CD4-positive, alpha-beta memory T cell (primary cell): Measurements from ENCODE around the gene PBRM1. TPM values are rescaled to one million over a fixed set of nuclear protein-coding genes. Genes with fewer than 3 reads are reported as not detected.
A peak's percentile ranks its signal among the peaks of the same experiment; 100 is the strongest.

Experiments used
- CTCF ChIA-PET: fragments of 350-600 bp; sonication (Branson Sonifier 250); formaldehyde crosslinking; loops from one replicate; lab custom pipeline; 2021; ENCODE audit warnings: inconsistent platforms; ENCODE audit not compliant: partially characterized antibody; lab: Charles Lee
- POLR2A ChIA-PET: fragments of 350-600 bp; sonication (Branson Sonifier 250); formaldehyde crosslinking; loops from one replicate; lab custom pipeline; 2021; ENCODE audit not compliant: partially characterized antibody; lab: Charles Lee
- DNase-seq, 5 donors: peaks; one replicate each; pipeline versions ENCODE4 v3.0.0 to v3.0.0-alpha.2; 2020 to 2022; ENCODE audit warnings: mixed read lengths in 1 of 5
- H3K27ac ChIP-seq: one replicate; pipeline ENCODE4 v1.7.0; 2013; ENCODE audit warnings: low read depth, low read length
- H3K27me3 ChIP-seq: 2 replicates; pipeline ENCODE4 v1.7.0; 2013; ENCODE audit warnings: mild to moderate bottlenecking, low read length, moderate library complexity; ENCODE audit not compliant: insufficient read depth
- H3K36me3 ChIP-seq: 2 replicates; pipeline ENCODE4 v1.7.0; 2013; ENCODE audit warnings: mild to moderate bottlenecking, low read length, moderate library complexity; ENCODE audit not compliant: insufficient read depth
- H3K4me1 ChIP-seq: 2 replicates; pipeline ENCODE4 v1.7.0; 2013; ENCODE audit warnings: mild to moderate bottlenecking, low read length, moderate library complexity; ENCODE audit not compliant: insufficient read depth
- H3K4me3 ChIP-seq, 2 donors: one replicate each; pipeline ENCODE4 v1.7.0; 2013; ENCODE audit warnings: low read length in 2 of 2, mild to moderate bottlenecking in 1 of 2
- H3K9me3 ChIP-seq, 2 donors: one replicate each; pipeline ENCODE4 v1.7.0; 2013; ENCODE audit warnings: low read length in 2 of 2, control low read depth in 1 of 2; ENCODE audit not compliant: control insufficient read depth in 1 of 2
- H3K27ac Mint-ChIP-seq, 7 donors: one replicate each; pipeline ENCODE4 v1.8.0; 2020 to 2021; ENCODE audit warnings: mixed read lengths in 7 of 7, mild to moderate bottlenecking in 6 of 7, inconsistent platforms in 3 of 7, moderate library complexity in 3 of 7
- H3K27me3 Mint-ChIP-seq, 2 donors: one replicate each; pipeline ENCODE4 v1.8.0; 2020 to 2021; ENCODE audit warnings: mixed read lengths in 2 of 2
- H3K36me3 Mint-ChIP-seq, 2 donors: one replicate each; pipeline ENCODE4 v1.8.0; 2020 to 2021; ENCODE audit warnings: mixed read lengths in 2 of 2, inconsistent platforms in 1 of 2, mild to moderate bottlenecking in 1 of 2
- H3K4me1 Mint-ChIP-seq, 4 donors: one replicate each; pipeline ENCODE4 v1.8.0; 2020 to 2021; ENCODE audit warnings: mixed read lengths in 4 of 4, mild to moderate bottlenecking in 1 of 4
- H3K4me3 Mint-ChIP-seq, 8 donors: one replicate each; pipeline ENCODE4 v1.8.0; 2020 to 2021; ENCODE audit warnings: mixed read lengths in 8 of 8, mild to moderate bottlenecking in 7 of 8, moderate library complexity in 6 of 8, inconsistent platforms in 3 of 8
- H3K9me3 Mint-ChIP-seq, 8 donors: one replicate each; pipeline ENCODE4 v1.8.0; 2020 to 2021; ENCODE audit warnings: mixed read lengths in 8 of 8, mild to moderate bottlenecking in 5 of 8, inconsistent platforms in 3 of 8, moderate library complexity in 1 of 8
- intact Hi-C: fragments of 100-400 bp; cut with micrococcal nuclease; formaldehyde crosslinking; loops from one replicate; pipeline ENCODE4 v1.15.1; 2023
- polyA plus RNA-seq, 2 donors: library from polyadenylated mRNA; unstranded; fragments of 300-500 nt; fragmentation: Illumina TruSeq; gene quantifications; one replicate each; pipeline ENCODE4 v1.2.3, GENCODE V29; 2021
- total RNA-seq, 2 experiments: library from RNA; stranded (reverse); gene quantifications; one replicate each; pipeline ENCODE4 v1.2.3, GENCODE V29; 2021

PBRM1 gene
- total and polyA plus RNA-seq, 4 experiments from 2014 or later, result 67.9 to 91.6 (median 76.3) TPM

GRCh38 chr3:52593103-52593502 lies 92.6 kb downstream of the PBRM1 start:
- H3K4me1 Mint-ChIP-seq, result peaks cover 0 to 2% (median 0%) of the 10 kb centered on the region in 4 donors
- peaks cover 35 to 44% of the 10 kb centered on the region in 2 donors for H3K36me3 Mint-ChIP-seq
- H3K9me3 ChIP-seq, result no peaks in the 10 kb centered on the region
- H3K27ac ChIP-seq, result no peak overlapping the region
- no peaks in the 10 kb centered on the region for H3K9me3 Mint-ChIP-seq
- CTCF ChIA-PET, result no interaction called here
- H3K27me3 ChIP-seq, result no peaks in the 10 kb centered on the region
- peak overlapping the region in 2 of 7 donors; percentile 20 to 29 for H3K27ac Mint-ChIP-seq
- POLR2A ChIA-PET, result no interaction called here
- intact Hi-C loops, result no loop called here
- H3K4me3 Mint-ChIP-seq, result peak overlapping the region in 1 of 8 donors; percentile 33
- H3K4me3 ChIP-seq, result no peak overlapping the region
- H3K36me3 ChIP-seq, result peaks cover 8% of the 10 kb centered on the region
- H3K4me1 ChIP-seq, result no peaks in the 10 kb centered on the region
- no peak for DNase-seq
- H3K27me3 Mint-ChIP-seq, result no peaks in the 10 kb centered on the region

- DNase-seq, result no peak
- Mint-ChIP-seq H3K9me3 (no peaks in the 10 kb centered on the region), H3K4me1 (peaks cover 0 to 1% (median 0%) of the 10 kb centered on the region in 4 donors), H3K27ac (peak overlapping the region in 4 of 7 donors; percentile 22 to 60 (median 30)), H3K27me3 (no peaks in the 10 kb centered on the region), H3K4me3 (no peak overlapping the region), H3K36me3 (peaks cover 51 to 63% of the 10 kb centered on the region in 2 donors)
- ChIA-PET CTCF (interaction anchor here (1.2 kb wide), 1 partner anchor 7 kb away, joined by 3 read pairs; no protein-coding TSS in a partner anchor), POLR2A (interaction anchor here (0.6 kb wide), 1 partner anchor 40 kb away, joined by 3 read pairs; no protein-coding TSS in a partner anchor)
- no peaks in the 10 kb centered on the region for H3K9me3 ChIP-seq
- H3K27me3 ChIP-seq, result no peaks in the 10 kb centered on the region
- peaks cover 29% of the 10 kb centered on the region for H3K36me3 ChIP-seq
- intact Hi-C loops, result no loop called here
- H3K4me3 ChIP-seq, result no peak overlapping the region
- H3K27ac ChIP-seq, result no peak overlapping the region
- H3K4me1 ChIP-seq, result no peaks in the 10 kb centered on the region
Observed at GRCh38 chr3:52574056-52574965, 111.4 kb downstream of the PBRM1 start.

- Mint-ChIP-seq H3K9me3 (no peaks in the 10 kb centered on the region), H3K4me3 (no peak overlapping the region), H3K36me3 (peaks cover 31 to 48% of the 10 kb centered on the region in 2 donors), H3K4me1 (no peaks in the 10 kb centered on the region), H3K27ac (peak overlapping the region in 2 of 7 donors; percentile 24 to 75), H3K27me3 (no peaks in the 10 kb centered on the region)
- Histone ChIP-seq H3K4me3 (no peak overlapping the region), H3K9me3 (no peaks in the 10 kb centered on the region), H3K27ac (no peak overlapping the region), H3K36me3 (peaks cover 9% of the 10 kb centered on the region), H3K4me1 (no peaks in the 10 kb centered on the region), H3K27me3 (no peaks in the 10 kb centered on the region)
- POLR2A ChIA-PET, result no interaction called here
- CTCF ChIA-PET, result interaction anchor here (0.6 to 1.1 kb wide), 3 partner anchors 41 to 589 kb away, joined by 3 read pairs; partner anchors contain the start of gene ACY1
- intact Hi-C loops, result no loop called here
- no peak for DNase-seq
Observed at GRCh38 chr3:52572221-52572620, 113.5 kb downstream of the PBRM1 start.

GRCh38 chr3:52570076-52570475 lies 115.6 kb downstream of the PBRM1 start:
- Histone ChIP-seq H3K9me3 (no peaks in the 10 kb centered on the region), H3K36me3 (peaks cover 13% of the 10 kb centered on the region), H3K27me3 (no peaks in the 10 kb centered on the region), H3K4me1 (no peaks in the 10 kb centered on the region), H3K27ac (no peak overlapping the region), H3K4me3 (no peak overlapping the region)
- Mint-ChIP-seq H3K27ac (peak overlapping the region in 3 of 7 donors; percentile 13 to 47 (median 36)), H3K4me3 (no peak overlapping the region), H3K27me3 (no peaks in the 10 kb centered on the region), H3K36me3 (peaks cover 22 to 43% of the 10 kb centered on the region in 2 donors), H3K9me3 (no peaks in the 10 kb centered on the region), H3K4me1 (peaks cover 0 to 2% (median 0%) of the 10 kb centered on the region in 4 donors)
- intact Hi-C loops, result no loop called here
- DNase-seq, result no peak
- POLR2A ChIA-PET, result no interaction called here
- CTCF ChIA-PET, result interaction anchor here (1.5 kb wide), 1 partner anchor 10 kb away, joined by 3 read pairs; no protein-coding TSS in a partner anchor

GRCh38 chr3:52568069-52568468 lies 117.6 kb downstream of the PBRM1 start:
- Histone ChIP-seq H3K4me1 (no peaks in the 10 kb centered on the region), H3K27ac (no peak overlapping the region), H3K9me3 (no peaks in the 10 kb centered on the region), H3K27me3 (no peaks in the 10 kb centered on the region), H3K4me3 (no peak overlapping the region), H3K36me3 (peaks cover 10% of the 10 kb centered on the region)
- Mint-ChIP-seq H3K27ac (peak overlapping the region in 2 of 7 donors; percentile 42 to 75), H3K4me1 (peaks cover 0 to 2% (median 0%) of the 10 kb centered on the region in 4 donors), H3K4me3 (no peak overlapping the region), H3K9me3 (no peaks in the 10 kb centered on the region), H3K36me3 (peaks cover 24 to 33% of the 10 kb centered on the region in 2 donors), H3K27me3 (no peaks in the 10 kb centered on the region)
- intact Hi-C loops, result no loop called here
- POLR2A ChIA-PET, result no interaction called here
- CTCF ChIA-PET, result no interaction called here
- DNase-seq, result no peak

- H3K27ac ChIP-seq, result no peak overlapping the region
- Mint-ChIP-seq H3K27me3 (no peaks in the 10 kb centered on the region), H3K4me3 (no peak overlapping the region), H3K4me1 (peaks cover 0 to 2% (median 0%) of the 10 kb centered on the region in 4 donors), H3K9me3 (no peaks in the 10 kb centered on the region), H3K36me3 (peaks cover 43 to 53% of the 10 kb centered on the region in 2 donors), H3K27ac (no peak overlapping the region)
- no peak for DNase-seq
- H3K9me3 ChIP-seq, result no peaks in the 10 kb centered on the region
- H3K4me3 ChIP-seq, result no peak overlapping the region
- no peaks in the 10 kb centered on the region for H3K4me1 ChIP-seq
- peaks cover 34% of the 10 kb centered on the region for H3K36me3 ChIP-seq
- intact Hi-C loops, result no loop called here
- ChIA-PET POLR2A (no interaction called here), CTCF (no interaction called here)
- H3K27me3 ChIP-seq, result no peaks in the 10 kb centered on the region
Observed at GRCh38 chr3:52563984-52564383, 121.7 kb downstream of the PBRM1 start.

GRCh38 chr3:52561028-52561747 lies 124.5 kb downstream of the PBRM1 start:
- Histone ChIP-seq H3K4me1 (no peaks in the 10 kb centered on the region), H3K27ac (no peak overlapping the region), H3K4me3 (no peak overlapping the region), H3K9me3 (no peaks in the 10 kb centered on the region), H3K27me3 (no peaks in the 10 kb centered on the region), H3K36me3 (peaks cover 44% of the 10 kb centered on the region)
- intact Hi-C loops, result no loop called here
- H3K27ac Mint-ChIP-seq, result peak overlapping the region in 1 of 7 donors; percentile 3
- H3K4me3 Mint-ChIP-seq, result no peak overlapping the region
- no peak for DNase-seq
- peaks cover 0 to 3% (median 1%) of the 10 kb centered on the region in 4 donors for H3K4me1 Mint-ChIP-seq
- H3K27me3 Mint-ChIP-seq, result no peaks in the 10 kb centered on the region
- peaks cover 48 to 68% of the 10 kb centered on the region in 2 donors for H3K36me3 Mint-ChIP-seq
- ChIA-PET POLR2A (interaction anchor here (1.0 to 1.4 kb wide), 2 partner anchors 10 to 25 kb away, joined by 3 to 4 read pairs; partner anchors contain the start of gene UQCC5), CTCF (no interaction called here)
- no peaks in the 10 kb centered on the region for H3K9me3 Mint-ChIP-seq
